PC-3 (cell line): Measurements from ENCODE around the gene RERE.

Experiments
- EZH2 ChIP-seq: fragments of 300-600 bp; sonication (generic); IDR thresholded peaks from one replicate; pipeline ENCODE4 v1.6.1; 2017; ENCODE audit warnings: antibody characterized with exemption, mild to moderate bottlenecking, low read length; ENCODE audit not compliant: unreplicated experiment
- EZH2phosphoT487 ChIP-seq: fragments of 300-600 bp; sonication (generic); IDR thresholded peaks from 2 replicates; pipeline ENCODE4 v1.6.1; 2018; ENCODE audit warnings: mild to moderate bottlenecking, antibody characterized with exemption, low read length, borderline replicate concordance
- TF ChIP-seq, protein P1 (sequence below): fragments of 300-600 bp; sonication (generic); conservative IDR thresholded peaks from 2 replicates; pipeline ENCODE4 v1.5.1; 2017; ENCODE audit warnings: antibody characterized with exemption, low read depth, mild to moderate bottlenecking, low read length

DNA sequence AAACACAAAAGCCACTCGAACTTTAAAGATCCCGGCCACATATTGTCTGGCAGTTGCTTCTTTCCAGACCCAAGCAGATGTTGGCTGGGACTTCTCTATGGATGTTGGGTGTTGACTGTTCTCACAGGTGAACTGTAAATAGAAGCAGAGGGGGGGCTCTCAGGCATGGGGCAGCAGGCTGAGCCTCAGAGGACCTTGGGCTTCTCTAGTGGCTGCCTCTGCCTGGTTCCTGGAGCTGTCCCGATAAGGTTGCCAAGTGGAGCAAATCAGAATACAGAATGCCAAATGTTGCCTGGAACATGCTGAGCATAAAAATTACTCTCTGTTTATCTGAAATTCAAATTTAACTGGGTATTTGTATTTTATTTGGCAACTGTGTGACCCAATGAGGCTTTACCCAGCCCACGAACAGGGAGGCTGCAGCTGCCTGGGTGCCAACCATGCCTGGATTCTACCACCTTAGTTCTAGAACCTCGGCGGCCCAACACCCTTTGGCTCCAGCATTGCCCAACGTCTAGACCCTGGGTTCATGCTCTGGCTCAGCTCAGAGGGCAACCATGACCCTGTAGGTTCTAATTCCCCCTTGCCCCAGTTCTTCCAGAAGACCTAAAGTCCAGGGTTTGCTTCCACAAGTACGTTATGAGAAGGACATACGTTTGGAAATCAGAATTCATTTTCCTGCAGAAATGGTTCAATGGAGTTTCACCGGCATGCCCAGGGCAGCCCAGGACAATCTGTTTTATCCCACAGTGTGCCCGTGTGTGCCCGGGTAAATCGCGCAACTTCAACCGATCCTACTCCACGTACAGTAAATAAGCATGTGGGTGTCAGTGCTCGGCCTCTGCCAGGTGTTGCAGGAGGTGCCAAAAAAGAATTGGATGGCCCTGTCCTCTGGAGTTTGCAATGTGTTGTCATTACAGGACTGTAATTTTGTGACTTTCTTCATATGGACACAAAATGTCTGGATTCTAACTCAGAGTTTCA, 504.9 kb downstream of the RERE start:
- TF ChIP-seq, protein P1, sequence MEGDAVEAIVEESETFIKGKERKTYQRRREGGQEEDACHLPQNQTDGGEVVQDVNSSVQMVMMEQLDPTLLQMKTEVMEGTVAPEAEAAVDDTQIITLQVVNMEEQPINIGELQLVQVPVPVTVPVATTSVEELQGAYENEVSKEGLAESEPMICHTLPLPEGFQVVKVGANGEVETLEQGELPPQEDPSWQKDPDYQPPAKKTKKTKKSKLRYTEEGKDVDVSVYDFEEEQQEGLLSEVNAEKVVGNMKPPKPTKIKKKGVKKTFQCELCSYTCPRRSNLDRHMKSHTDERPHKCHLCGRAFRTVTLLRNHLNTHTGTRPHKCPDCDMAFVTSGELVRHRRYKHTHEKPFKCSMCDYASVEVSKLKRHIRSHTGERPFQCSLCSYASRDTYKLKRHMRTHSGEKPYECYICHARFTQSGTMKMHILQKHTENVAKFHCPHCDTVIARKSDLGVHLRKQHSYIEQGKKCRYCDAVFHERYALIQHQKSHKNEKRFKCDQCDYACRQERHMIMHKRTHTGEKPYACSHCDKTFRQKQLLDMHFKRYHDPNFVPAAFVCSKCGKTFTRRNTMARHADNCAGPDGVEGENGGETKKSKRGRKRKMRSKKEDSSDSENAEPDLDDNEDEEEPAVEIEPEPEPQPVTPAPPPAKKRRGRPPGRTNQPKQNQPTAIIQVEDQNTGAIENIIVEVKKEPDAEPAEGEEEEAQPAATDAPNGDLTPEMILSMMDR: no peak
- TF ChIP-seq EZH2: no peak
- no peak for TF ChIP-seq EZH2phosphoT487
